Activated CD4-positive, alpha-beta memory T cell treated with anti-CD3 and anti-CD28 coated beads, Interleukin-2, amount 10 ng/mL, durations not matched to agents 7 days and 5 days (primary cell): ENCODE measurements around the gene TULP1. TPM values are rescaled to one million over a fixed set of nuclear protein-coding genes. Genes with fewer than 3 reads are reported as not detected.

ENCODE experiments used
- CTCF ChIA-PET: fragments of 350-600 bp; sonication (Branson Sonifier 250); formaldehyde crosslinking; loops from one replicate; lab custom pipeline; 2021; ENCODE audit warnings: antibody characterized with exemption, inconsistent platforms; lab: Charles Lee
- POLR2A ChIA-PET: fragments of 350-600 bp; sonication (Branson Sonifier 250); formaldehyde crosslinking; loops from one replicate; lab custom pipeline; 2021; ENCODE audit warnings: antibody characterized with exemption; lab: Charles Lee
- DNase-seq: peaks from one replicate; pipeline ENCODE4 v3.0.0-alpha.2; 2020
- H3K27ac Mint-ChIP-seq: one replicate; pipeline ENCODE4 v1.8.0; 2021; ENCODE audit warnings: mild to moderate bottlenecking, mixed read lengths
- H3K27me3 Mint-ChIP-seq: one replicate; pipeline ENCODE4 v1.8.0; 2021; ENCODE audit warnings: mixed read lengths
- H3K36me3 Mint-ChIP-seq: one replicate; pipeline ENCODE4 v1.8.0; 2021; ENCODE audit warnings: low read depth, mixed read lengths
- H3K4me1 Mint-ChIP-seq: one replicate; pipeline ENCODE4 v1.8.0; 2021; ENCODE audit warnings: mixed read lengths
- H3K4me3 Mint-ChIP-seq: one replicate; pipeline ENCODE4 v1.8.0; 2021; ENCODE audit warnings: mild to moderate bottlenecking, mixed read lengths
- H3K9me3 Mint-ChIP-seq: one replicate; pipeline ENCODE4 v1.8.0; 2021; ENCODE audit warnings: mixed read lengths
- total RNA-seq, 2 experiments: library from RNA; stranded (reverse); gene quantifications; one replicate each; pipeline ENCODE4 v1.2.3, GENCODE V29; 2021

TULP1 gene
- total RNA-seq, 2 experiments from 2014 or later = not detected

DNA sequence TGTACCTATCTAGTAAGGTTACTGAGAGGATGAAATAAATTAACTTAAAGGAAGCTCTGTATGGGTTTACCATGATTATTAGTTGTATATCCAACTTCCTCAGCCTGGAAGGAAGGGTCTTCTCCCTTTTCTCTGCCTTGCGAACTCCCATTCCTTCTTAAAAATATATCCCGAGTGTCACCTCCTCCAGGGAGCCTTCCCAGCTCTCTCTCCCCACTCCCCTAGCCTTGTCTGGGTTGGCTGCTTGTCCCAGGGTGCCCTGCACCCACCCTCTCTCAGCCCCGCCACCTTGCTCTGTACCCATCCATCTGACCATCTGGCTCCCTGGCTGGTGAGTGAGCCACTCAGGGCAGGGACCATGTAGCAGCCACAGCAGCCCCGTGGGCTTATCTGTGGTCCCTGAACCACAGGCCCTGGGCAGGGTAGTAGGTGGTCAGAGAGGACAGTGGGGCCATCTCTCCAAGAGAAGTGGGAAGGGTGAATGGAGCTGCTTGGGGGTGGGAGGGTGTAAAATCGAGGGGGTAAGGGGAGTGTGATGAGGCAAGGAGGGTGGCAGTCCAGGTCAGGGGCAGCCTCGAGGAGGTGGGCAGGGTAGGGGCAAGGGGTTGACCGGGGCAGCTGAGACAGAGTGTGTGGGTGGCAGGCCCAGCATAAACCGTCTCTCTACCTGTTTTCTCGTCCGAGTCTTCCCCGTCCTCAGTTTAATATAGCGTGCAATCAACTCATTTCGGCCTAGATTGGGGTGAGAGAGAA, 28.6 kb downstream of the TULP1 start:
- no peaks in the 10 kb centered on the region for H3K36me3 Mint-ChIP-seq
- CTCF ChIA-PET = no interaction called here
- H3K27me3 Mint-ChIP-seq = peaks cover 9% of the 10 kb centered on the region
- POLR2A ChIA-PET = interaction anchor here (1.2 to 1.7 kb wide), 2 partner anchors 9 to 14 kb away, joined by 3 to 7 read pairs; no protein-coding TSS in a partner anchor
- H3K4me1 Mint-ChIP-seq = peaks cover 9% of the 10 kb centered on the region
- H3K27ac Mint-ChIP-seq = no peak overlapping the region
- no peaks in the 10 kb centered on the region for H3K9me3 Mint-ChIP-seq
- H3K4me3 Mint-ChIP-seq = no peak overlapping the region
- DNase-seq = no peak

- DNase-seq = no peak
- ChIA-PET POLR2A (interaction anchor here (1.5 to 1.7 kb wide), 2 partner anchors 9 to 16 kb away, joined by 3 to 7 read pairs; no protein-coding TSS in a partner anchor), CTCF (no interaction called here)
- H3K27ac Mint-ChIP-seq = no peak overlapping the region
- H3K4me3 Mint-ChIP-seq = no peak overlapping the region
- no peaks in the 10 kb centered on the region for H3K9me3 Mint-ChIP-seq
- peaks cover 9% of the 10 kb centered on the region for H3K4me1 Mint-ChIP-seq
- no peaks in the 10 kb centered on the region for H3K36me3 Mint-ChIP-seq
- H3K27me3 Mint-ChIP-seq = peaks cover 9% of the 10 kb centered on the region
Observed at GRCh38 chr6:35483490-35483889, 29.2 kb downstream of the TULP1 start.

DNA sequence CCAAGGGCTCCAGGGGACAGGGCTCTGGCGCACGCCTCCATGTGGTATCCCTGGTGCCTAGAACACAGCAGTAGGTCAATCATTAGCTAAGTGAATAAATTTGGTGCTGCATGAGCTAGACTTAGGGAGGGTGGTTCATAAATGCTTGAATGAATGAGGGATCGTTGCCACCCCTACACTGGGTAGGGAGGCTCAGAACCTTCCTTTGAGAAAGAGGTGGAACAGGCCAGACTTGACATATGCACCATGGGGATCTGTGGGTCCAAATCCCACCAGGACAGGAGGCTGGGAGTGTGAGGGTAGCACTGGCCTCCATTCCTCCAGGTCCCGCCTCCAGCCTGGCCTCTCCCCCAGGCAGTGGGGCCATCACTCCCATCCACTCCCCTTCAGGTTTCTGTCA, 29.6 kb downstream of the TULP1 start:
- POLR2A ChIA-PET = interaction anchor here (1.5 kb wide), 1 partner anchor 15 kb away, joined by 3 read pairs; no protein-coding TSS in a partner anchor
- Mint-ChIP-seq H3K27ac (no peak overlapping the region), H3K4me3 (no peak overlapping the region), H3K36me3 (no peaks in the 10 kb centered on the region), H3K9me3 (no peaks in the 10 kb centered on the region), H3K27me3 (peaks cover 9% of the 10 kb centered on the region), H3K4me1 (peaks cover 6% of the 10 kb centered on the region)
- CTCF ChIA-PET = interaction anchor here (0.6 kb wide), 1 partner anchor 90 kb away, joined by 3 read pairs; no protein-coding TSS in a partner anchor
- DNase-seq = no peak

GRCh38 chr6:35481226-35481625, 31.5 kb downstream of the TULP1 start:
- no peak for DNase-seq
- Mint-ChIP-seq H3K27ac (no peak overlapping the region), H3K9me3 (no peaks in the 10 kb centered on the region), H3K4me1 (no peaks in the 10 kb centered on the region), H3K27me3 (peaks cover 9% of the 10 kb centered on the region), H3K36me3 (no peaks in the 10 kb centered on the region), H3K4me3 (no peak overlapping the region)
- ChIA-PET POLR2A (interaction anchor here (1.2 to 2.9 kb wide), 2 partner anchors 10 to 12 kb away, joined by 4 to 18 read pairs; no protein-coding TSS in a partner anchor), CTCF (interaction anchor here (0.6 to 1.6 kb wide), 3 partner anchors 10 to 143 kb away, joined by 3 to 4 read pairs (median 4); no protein-coding TSS in a partner anchor)

DNA sequence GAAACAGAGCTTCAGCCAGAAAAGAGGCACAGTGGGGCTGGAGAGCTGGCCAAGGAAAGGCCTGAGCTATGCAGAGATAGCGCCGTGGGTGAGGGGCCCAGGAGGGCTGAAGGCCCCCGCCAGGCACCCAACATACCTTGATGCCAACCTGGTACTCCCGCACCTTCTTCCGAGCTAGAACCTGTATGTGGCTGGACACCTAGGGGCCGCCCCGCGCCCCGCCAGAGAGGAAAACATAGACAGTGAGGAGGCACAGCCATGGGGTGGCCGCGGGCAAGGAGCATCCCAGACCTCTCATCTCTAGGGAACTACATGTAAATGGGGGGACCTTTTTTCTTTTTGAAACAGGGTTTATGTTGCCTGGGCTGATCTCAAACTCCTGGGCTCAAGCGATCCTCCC, 32.5 kb downstream of the TULP1 start:
- Mint-ChIP-seq H3K9me3 (no peaks in the 10 kb centered on the region), H3K4me3 (no peak overlapping the region), H3K27ac (no peak overlapping the region), H3K4me1 (peaks cover 1% of the 10 kb centered on the region), H3K27me3 (peaks cover 9% of the 10 kb centered on the region), H3K36me3 (no peaks in the 10 kb centered on the region)
- ChIA-PET POLR2A (interaction anchor here (2.9 kb wide), 1 partner anchor 9 kb away, joined by 18 read pairs; no protein-coding TSS in a partner anchor), CTCF (interaction anchor here (0.9 to 1.0 kb wide), 3 partner anchors 43 to 256 kb away, joined by 3 to 4 read pairs (median 3); partner anchors contain the start of gene ARMC12)
- DNase-seq = no peak

DNA sequence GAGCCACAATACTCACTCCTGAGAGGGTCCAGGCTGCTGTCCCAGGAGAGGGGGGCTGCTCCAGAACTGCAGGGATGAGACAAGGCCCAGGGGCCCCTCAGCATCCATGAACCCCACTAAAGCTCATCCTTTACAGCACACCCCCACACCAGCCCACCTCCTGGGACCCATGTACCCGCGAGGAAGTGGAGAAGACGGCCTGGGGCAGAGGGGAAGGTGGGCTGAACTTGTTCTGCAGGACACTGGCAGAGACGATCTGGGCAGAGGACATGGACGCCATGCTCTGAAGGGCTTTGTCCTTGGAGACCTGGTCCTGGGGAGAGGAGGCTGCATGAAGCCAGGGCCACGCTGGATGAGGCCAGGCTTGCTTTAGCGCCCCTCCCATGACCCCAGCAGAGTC, 34.4 kb downstream of the TULP1 start:
- Mint-ChIP-seq H3K4me1 (peaks cover 1% of the 10 kb centered on the region), H3K4me3 (no peak overlapping the region), H3K9me3 (no peaks in the 10 kb centered on the region), H3K27me3 (peaks cover 9% of the 10 kb centered on the region), H3K27ac (no peak overlapping the region), H3K36me3 (peaks cover under 1% of the 10 kb centered on the region)
- DNase-seq = no peak
- POLR2A ChIA-PET = interaction anchor here (0.8 to 1.4 kb wide), 3 partner anchors 9 to 11 kb away, joined by 3 read pairs; no protein-coding TSS in a partner anchor
- CTCF ChIA-PET = interaction anchor here (0.7 kb wide), 1 partner anchor 175 kb away, joined by 3 read pairs; no protein-coding TSS in a partner anchor

- Mint-ChIP-seq H3K4me3 (no peak overlapping the region), H3K4me1 (peaks cover 1% of the 10 kb centered on the region), H3K36me3 (peaks cover 6% of the 10 kb centered on the region), H3K27me3 (peaks cover 9% of the 10 kb centered on the region), H3K9me3 (no peaks in the 10 kb centered on the region), H3K27ac (no peak overlapping the region)
- ChIA-PET CTCF (no interaction called here), POLR2A (interaction anchor here (0.8 to 1.4 kb wide), 2 partner anchors 9 to 10 kb away, joined by 3 read pairs; no protein-coding TSS in a partner anchor)
- no peak for DNase-seq
Observed at GRCh38 chr6:35477551-35478179, 35.0 kb downstream of the TULP1 start.

DNA sequence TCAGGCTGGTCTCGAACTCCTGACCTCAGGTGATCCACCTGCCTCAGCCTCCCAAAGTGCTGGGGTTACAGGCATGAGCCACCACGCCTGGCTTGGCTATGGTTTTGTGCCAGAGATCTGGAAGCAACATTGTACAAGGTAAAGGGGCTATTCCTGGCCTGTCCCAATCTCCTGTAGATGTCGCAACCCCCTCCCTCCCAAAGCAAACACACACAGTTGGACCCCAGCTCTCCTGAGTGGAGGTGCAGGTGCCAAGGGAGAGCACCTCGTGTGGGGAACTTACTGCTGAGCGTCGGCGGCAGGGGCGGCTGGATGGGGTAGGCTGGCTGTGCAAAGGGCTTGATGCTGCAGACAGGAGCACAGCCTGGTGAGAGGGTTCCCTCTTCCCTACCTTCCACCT, 35.7 kb downstream of the TULP1 start:
- Mint-ChIP-seq H3K4me3 (no peak overlapping the region), H3K27me3 (peaks cover 9% of the 10 kb centered on the region), H3K27ac (no peak overlapping the region), H3K36me3 (peaks cover 13% of the 10 kb centered on the region), H3K4me1 (peaks cover 6% of the 10 kb centered on the region), H3K9me3 (no peaks in the 10 kb centered on the region)
- POLR2A ChIA-PET = interaction anchor here (1.4 kb wide), 1 partner anchor 8 kb away, joined by 3 read pairs; no protein-coding TSS in a partner anchor
- CTCF ChIA-PET = no interaction called here
- DNase-seq = no peak

DNA sequence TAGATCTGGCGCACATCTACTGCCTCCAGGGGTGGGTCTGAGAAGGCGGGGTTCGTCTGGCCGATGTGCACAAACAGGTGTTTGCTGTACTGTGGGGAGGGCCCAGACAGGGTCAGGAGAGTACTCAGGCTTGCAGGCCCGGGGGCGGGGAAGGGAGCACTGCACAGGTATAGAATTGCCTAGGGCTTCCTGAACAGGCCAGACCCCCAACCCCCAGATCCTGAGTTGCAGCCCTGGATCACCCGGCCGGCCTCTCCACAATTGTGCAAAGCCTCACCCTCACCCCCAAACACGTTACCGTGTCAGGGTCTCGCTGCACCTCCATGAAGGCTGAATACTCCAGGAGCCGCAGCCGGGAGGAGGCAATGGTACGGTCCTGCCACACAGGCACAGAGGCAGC, 36.7 kb downstream of the TULP1 start:
- ChIA-PET CTCF (no interaction called here), POLR2A (interaction anchor here (1.1 to 2.4 kb wide), 2 partner anchors 9 to 13 kb away, joined by 3 to 7 read pairs; no protein-coding TSS in a partner anchor)
- Mint-ChIP-seq H3K4me3 (no peak overlapping the region), H3K9me3 (no peaks in the 10 kb centered on the region), H3K27ac (no peak overlapping the region), H3K4me1 (peaks cover 16% of the 10 kb centered on the region), H3K36me3 (peaks cover 23% of the 10 kb centered on the region), H3K27me3 (peaks cover 4% of the 10 kb centered on the region)
- DNase-seq = no peak

GRCh38 chr6:35475573-35475972, 37.1 kb downstream of the TULP1 start:
- ChIA-PET POLR2A (interaction anchor here (1.1 to 2.4 kb wide), 2 partner anchors 9 to 13 kb away, joined by 3 to 7 read pairs; no protein-coding TSS in a partner anchor), CTCF (no interaction called here)
- no peak for DNase-seq
- Mint-ChIP-seq H3K27ac (no peak overlapping the region), H3K4me3 (no peak overlapping the region), H3K4me1 (peaks cover 21% of the 10 kb centered on the region), H3K27me3 (no peaks in the 10 kb centered on the region), H3K9me3 (no peaks in the 10 kb centered on the region), H3K36me3 (peaks cover 27% of the 10 kb centered on the region)

- no peak for DNase-seq
- H3K27me3 Mint-ChIP-seq = no peaks in the 10 kb centered on the region
- H3K4me1 Mint-ChIP-seq = peaks cover 26% of the 10 kb centered on the region
- H3K9me3 Mint-ChIP-seq = no peaks in the 10 kb centered on the region
- no peak overlapping the region for H3K4me3 Mint-ChIP-seq
- ChIA-PET CTCF (no interaction called here), POLR2A (interaction anchor here (1.1 to 2.4 kb wide), 2 partner anchors 9 to 14 kb away, joined by 3 to 7 read pairs; no protein-coding TSS in a partner anchor)
- H3K36me3 Mint-ChIP-seq = peaks cover 33% of the 10 kb centered on the region
- no peak overlapping the region for H3K27ac Mint-ChIP-seq
Observed at GRCh38 chr6:35474942-35475570, 37.6 kb downstream of the TULP1 start.
